Pons (tissue), 1 donor: Measurements from ENCODE around the gene EPHA4.

Experiments
- DNase-seq: peaks from one replicate; pipeline ENCODE4 v3.0.0-alpha.2; 2016; ENCODE audit warnings: low spot score

The EPHA4 gene

DNA sequence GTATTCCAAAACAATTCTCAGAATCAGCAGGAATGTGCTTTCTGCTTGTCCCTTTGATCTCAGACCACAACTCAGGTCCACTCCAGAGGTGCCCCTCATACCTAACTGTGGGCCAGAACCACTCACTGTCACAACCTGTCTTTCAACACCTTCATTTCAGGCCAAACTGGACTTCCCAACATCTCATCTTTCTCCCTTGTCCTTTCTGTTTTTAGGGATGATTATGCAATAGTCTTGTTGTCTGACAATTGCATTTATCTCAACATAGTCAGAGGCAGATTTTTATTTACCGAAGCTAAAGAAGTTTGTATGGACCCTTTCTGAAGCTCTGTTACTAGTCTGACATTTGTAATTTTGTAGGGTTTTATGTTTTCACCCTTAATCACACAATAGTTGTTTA lies 95.9 kb downstream of the EPHA4 start:
- no peak for DNase-seq

- DNase-seq: no peak
Observed at GRCh38 chr2:221473451-221473850, 98.7 kb downstream of the EPHA4 start.

- DNase-seq: no peak
Observed at GRCh38 chr2:221468317-221468716, 103.8 kb downstream of the EPHA4 start.

DNA sequence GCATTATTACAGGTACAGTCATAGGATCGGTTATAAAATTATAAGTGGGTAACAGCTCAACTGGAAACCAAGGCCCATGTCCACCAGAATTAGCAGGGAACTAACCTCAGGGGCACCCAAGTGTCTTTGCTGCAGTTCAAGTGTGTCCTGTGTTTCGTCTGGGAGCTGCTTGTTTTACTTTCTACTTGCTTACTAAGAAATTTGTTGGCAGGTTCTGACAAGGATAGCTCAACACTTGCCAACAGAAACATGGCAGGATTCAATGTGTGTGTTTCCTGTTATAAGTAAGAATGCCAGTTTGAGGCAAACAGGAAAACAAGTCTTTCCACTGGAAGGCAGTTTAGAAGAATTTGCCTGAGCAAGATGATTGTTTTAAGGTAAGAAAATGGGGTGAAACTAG lies 104.5 kb downstream of the EPHA4 start:
- DNase-seq: peak; percentile 54

GRCh38 chr2:221466744-221467143 lies 105.4 kb downstream of the EPHA4 start:
- no peak for DNase-seq

DNA sequence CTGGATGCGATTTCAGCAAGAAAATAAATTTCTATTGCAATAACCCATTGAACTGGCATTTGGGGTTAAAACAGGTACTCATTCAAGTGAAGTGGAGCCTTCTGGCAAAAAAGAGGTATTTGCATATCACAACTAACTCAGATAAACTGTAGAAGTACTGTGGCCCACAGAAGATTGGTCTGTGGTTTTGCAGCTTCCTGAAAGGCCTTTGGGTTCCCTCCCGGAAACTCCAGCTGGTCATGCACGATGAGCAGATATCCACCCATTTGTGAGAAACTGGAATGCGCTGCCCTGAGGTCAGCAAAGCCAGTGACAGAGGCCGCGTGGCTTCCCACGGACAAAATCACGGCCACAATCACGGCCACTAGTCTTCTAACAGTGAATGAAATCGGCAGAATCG lies 106.3 kb downstream of the EPHA4 start:
- no peak for DNase-seq

- DNase-seq: no peak
Observed at GRCh38 chr2:221464971-221465370, 107.1 kb downstream of the EPHA4 start.

DNA sequence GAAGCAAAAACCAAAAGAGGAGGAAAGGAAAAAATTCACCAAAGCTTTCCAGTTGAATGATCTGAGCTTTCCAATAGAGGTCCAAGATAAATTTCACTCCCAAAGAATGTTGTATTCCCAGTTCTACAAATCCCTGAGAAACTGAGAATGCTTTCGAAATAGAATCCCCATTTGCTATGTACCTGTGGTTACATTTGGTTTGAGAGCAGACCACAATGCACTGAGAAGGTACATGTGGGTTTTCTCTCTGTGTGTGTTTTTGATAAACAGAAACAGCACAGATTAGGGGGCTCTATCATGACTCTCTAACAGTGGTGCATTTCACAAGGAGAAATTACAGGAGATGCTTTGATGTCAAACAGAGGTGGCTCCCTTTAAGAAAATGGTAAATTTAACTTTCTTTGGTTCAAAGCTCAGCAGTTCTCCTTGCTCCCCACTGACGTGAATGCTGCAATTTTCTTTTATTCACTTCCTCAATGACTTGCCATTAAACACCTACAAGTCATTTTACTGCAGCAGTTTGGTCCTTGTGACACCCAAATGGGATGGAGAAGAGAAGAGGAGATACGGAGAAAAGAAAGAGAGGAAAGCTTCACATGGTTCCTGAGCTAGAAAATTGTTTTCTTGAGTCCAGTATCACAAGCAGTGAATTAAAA lies 108.7 kb downstream of the EPHA4 start:
- no peak for DNase-seq

DNA sequence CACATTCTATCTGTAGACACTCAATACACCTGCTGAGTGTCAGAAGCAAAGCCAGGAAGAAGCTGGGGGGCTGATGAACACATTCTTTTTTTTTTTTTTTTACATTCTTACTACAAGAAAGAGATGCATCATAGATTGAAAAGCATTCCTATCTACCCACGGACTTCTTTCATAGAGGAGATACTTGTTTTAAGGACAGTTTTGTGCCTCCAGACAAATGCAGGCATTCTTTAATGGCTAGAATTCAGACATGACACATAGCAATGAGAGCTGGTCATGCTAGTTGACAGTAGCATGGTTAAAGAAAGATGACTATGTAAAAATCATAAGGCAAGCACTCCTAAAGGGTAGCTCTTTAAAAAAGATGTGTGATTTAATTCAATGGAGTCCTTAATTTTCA lies 110.2 kb downstream of the EPHA4 start:
- no peak for DNase-seq

- no peak for DNase-seq
Observed at GRCh38 chr2:221460136-221460535, 112.0 kb downstream of the EPHA4 start.

DNA sequence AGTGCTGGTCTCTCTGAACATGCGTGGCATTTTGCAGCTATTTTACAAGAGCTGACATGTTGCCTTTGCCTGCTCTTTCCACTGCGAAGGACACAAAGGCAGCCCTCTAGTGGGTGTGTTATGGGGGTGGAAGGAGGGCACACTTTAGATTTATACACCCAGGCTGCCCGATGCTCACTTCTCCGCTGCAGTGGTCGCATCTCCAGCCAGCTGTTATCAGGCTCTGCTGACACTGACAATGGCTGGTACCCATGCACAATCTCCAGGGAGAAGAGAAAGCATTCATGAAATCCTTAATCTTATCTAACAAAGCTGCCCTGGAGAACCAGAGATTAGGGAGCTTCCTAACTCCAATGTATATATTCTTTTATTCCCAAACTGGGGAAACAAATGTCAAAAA lies 113.5 kb downstream of the EPHA4 start:
- no peak for DNase-seq

GRCh38 chr2:221455214-221455613 lies 116.9 kb downstream of the EPHA4 start:
- DNase-seq: no peak

DNA sequence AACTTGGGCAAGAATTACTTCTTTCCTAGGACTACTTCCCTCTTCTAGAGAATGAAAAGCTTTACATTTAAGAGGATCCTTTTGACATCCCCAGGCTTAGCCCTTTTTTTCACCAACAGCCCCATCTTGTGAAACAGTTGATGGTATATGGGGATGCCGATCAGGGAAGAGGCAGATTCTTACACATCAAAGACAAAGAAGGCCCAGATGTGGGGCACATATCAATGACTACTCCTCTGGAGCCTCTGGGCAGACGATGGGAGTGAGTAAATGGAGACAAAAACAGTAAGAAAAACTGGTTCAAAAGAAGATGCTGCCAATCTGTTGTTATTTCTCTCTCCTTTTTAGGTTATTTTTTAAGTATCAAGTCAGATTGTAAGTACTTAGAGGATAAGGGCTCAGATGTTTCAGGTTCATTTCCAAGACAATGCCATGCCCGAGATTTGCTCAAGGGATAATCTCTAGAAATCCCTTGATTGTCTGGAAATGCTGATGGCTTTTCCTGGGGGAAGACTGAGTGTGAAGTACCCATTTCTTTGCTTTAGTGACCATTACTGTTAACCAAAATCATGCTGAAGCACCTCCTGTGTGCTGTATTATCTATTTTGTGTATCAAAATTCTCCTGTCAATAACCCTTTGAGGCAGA lies 117.5 kb downstream of the EPHA4 start:
- no peak for DNase-seq

- no peak for DNase-seq
Observed at GRCh38 chr2:221451862-221452788, 120.0 kb downstream of the EPHA4 start.

DNA sequence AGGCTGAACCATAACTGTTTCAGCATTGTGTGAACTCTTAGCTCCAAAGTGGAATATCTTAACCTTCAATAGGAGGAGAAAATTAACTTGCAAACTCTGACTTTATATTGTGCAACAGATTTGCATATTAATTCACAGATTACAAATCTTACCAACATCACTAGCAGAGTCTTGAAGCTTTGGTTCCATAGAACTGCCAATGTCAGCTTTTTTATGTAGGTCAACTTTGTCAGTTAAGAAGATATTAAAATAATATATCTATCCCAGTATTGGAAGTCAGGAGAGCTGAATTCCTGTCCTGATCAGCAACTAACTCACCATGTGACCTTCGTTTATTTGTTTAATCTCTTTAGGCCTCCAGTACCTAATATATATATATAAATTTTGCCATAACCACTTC lies 121.8 kb downstream of the EPHA4 start:
- DNase-seq: no peak

DNA sequence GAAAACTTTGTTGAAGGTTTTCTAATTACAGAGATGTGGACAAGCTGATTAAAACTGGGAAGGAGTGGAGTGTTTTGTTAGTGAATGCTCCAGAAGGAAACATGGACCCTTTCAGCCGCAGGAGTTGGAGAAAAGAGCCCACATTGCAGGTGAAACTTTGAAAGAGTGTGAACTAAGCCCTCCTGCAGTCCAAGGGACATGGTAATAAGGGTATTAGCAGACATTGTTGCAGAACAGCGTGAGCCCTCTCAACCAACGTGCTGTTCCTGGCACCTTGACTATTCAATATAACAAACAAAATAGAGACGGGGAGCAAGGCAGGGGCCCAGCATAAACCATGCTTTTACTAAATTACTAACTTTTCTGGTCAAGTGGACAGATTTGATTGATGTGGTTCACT lies 122.7 kb downstream of the EPHA4 start:
- DNase-seq: no peak

GRCh38 chr2:221448844-221449390 lies 123.2 kb downstream of the EPHA4 start:
- no peak for DNase-seq

DNA sequence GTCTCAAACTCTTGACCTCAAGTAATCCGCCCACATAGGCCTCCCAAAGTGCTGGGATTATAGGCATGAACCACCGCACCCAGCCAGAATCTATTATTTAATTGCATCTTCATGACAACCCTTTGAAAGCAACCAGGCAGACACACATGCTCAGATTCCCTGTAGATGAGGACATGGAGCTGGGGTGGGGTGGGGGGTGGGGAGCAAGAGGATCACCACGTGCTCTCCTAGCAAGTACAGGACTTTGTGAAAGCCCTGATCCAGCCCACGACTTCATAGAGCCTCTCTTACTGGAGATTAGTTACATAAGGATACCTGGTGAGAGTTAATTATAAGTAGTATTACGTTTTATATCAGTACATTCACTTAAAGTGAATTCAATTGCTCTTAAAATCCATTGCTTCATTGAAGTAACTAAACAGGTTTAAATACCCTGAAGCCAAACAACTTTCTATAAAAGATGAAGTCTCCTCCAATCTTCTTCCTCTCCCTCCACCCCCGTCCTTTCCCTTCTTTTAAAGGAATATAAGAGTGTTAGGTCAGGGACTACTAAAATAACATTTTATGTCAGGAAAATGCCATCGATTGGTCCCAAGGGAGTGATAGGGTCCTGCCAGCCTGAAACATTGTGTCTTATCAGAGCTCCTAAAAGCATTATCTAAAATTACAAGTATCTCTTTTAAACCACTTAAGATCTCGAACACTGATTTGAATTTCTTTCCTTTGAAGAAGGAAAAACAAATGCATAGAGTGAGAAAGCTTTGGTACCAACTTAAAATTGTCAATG lies 123.9 kb downstream of the EPHA4 start:
- no peak for DNase-seq

DNA sequence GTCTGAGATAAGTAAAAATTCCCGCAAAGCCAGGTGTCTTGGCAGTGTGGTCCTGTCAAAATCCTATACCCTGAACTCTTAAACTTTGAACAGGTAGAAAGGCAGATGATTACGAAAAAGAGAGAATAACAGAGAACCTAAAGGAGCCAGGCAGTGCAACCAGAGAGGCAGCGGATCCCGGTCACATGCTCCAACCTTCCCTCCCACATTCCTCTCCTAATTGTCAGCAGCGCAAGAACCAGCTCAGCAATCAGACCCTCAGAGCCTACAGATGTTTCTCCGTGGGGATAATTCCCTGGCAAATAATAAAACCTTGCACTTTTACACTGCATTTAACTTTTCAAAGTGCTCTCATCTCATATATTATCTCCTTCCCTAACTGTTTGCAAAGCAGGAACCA lies 124.8 kb downstream of the EPHA4 start:
- DNase-seq: no peak

- no peak for DNase-seq
Observed at GRCh38 chr2:221446140-221446539, 126.0 kb downstream of the EPHA4 start.

- no peak for DNase-seq
Observed at GRCh38 chr2:221444106-221444505, 128.0 kb downstream of the EPHA4 start.

DNA sequence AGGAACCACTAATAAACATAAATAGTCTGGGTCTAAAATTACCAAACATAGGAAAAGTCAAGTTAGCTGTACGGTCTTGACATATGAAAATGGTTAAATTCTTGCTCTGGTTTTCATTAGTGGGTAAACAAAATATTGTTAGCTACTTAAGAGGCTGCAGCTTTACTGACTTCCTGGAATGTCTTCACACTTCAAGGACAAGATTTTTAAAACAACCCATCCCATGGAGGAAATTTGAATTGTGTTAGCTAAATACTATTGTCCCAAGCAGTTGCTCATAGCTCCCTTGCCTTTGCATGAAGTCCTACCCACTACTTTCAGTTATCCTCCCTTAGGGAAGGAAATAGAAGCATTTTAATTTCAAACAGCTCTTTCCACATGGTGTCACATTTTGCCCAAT lies 128.5 kb downstream of the EPHA4 start:
- DNase-seq: no peak
